GM23248 (cell line): Measurements from ENCODE around the gene TTLL13. TPM values are rescaled to one million over a fixed set of nuclear protein-coding genes. Genes with fewer than 3 reads are reported as not detected.
"Not testable (repeated sequence)": the region's sequence is repeated elsewhere in the genome, so short reads cannot be mapped to it uniquely, and the experiment has no call there.

ENCODE experiments used
- DNase-seq: peaks from one replicate; pipeline ENCODE4 v3.0.0-alpha.2; 2015
- H2AFZ ChIP-seq: fragments of 200-600 bp; sonication (generic); 2 replicates; pipeline ENCODE4 v1.6.1; 2016; ENCODE audit warnings: antibody characterized with exemption
- H3F3A ChIP-seq: fragments of 200-600 bp; sonication (generic); 2 replicates; pipeline ENCODE4 v1.6.1; 2016; ENCODE audit warnings: mild to moderate bottlenecking, antibody characterized with exemption, mixed run types; ENCODE audit not compliant: insufficient read depth
- H3K27ac ChIP-seq: fragments of 200-600 bp; sonication (generic); 2 replicates; pipeline ENCODE4 v1.5.1; 2016; ENCODE audit warnings: mild to moderate bottlenecking
- H3K27me3 ChIP-seq: fragments of 200-600 bp; sonication (generic); replicated peaks from 2 replicates; pipeline ENCODE4 v1.6.1; 2016; ENCODE audit warnings: mild to moderate bottlenecking; ENCODE audit not compliant: insufficient read depth
- H3K36me3 ChIP-seq: fragments of 200-600 bp; sonication (generic); 2 replicates; pipeline ENCODE4 v1.6.1; 2016; ENCODE audit warnings: low read depth, mild to moderate bottlenecking
- H3K4me1 ChIP-seq: fragments of 200-600 bp; sonication (generic); 2 replicates; pipeline ENCODE4 v1.6.1; 2016; ENCODE audit warnings: mild to moderate bottlenecking; ENCODE audit not compliant: insufficient read depth
- H3K4me2 ChIP-seq: fragments of 200-600 bp; sonication (generic); one replicate; pipeline ENCODE4 v1.6.1; 2016; ENCODE audit warnings: mild to moderate bottlenecking; ENCODE audit not compliant: unreplicated experiment
- H3K4me3 ChIP-seq: fragments of 200-600 bp; sonication (generic); 2 replicates; pipeline ENCODE4 v1.5.1; 2016; ENCODE audit warnings: mild to moderate bottlenecking
- H3K79me2 ChIP-seq: fragments of 200-600 bp; sonication (generic); 2 replicates; pipeline ENCODE4 v1.6.1; 2016; ENCODE audit warnings: mild to moderate bottlenecking; ENCODE audit not compliant: insufficient read depth
- H3K9ac ChIP-seq: fragments of 200-600 bp; sonication (generic); 2 replicates; pipeline ENCODE4 v1.6.1; 2016; ENCODE audit warnings: mild to moderate bottlenecking
- H3K9me2 ChIP-seq: fragments of 200-600 bp; sonication (generic); 2 replicates; pipeline ENCODE4 v1.6.1; 2016; ENCODE audit warnings: mixed run types, mild to moderate bottlenecking, moderate library complexity; ENCODE audit not compliant: insufficient read depth
- H3K9me3 ChIP-seq: fragments of 200-600 bp; sonication (generic); one replicate; pipeline ENCODE4 v1.6.1; 2017; ENCODE audit warnings: low read depth
- H4K20me1 ChIP-seq: fragments of 200-600 bp; sonication (generic); 2 replicates; pipeline ENCODE4 v1.6.0; 2016; ENCODE audit not compliant: insufficient read depth
- EZH2 ChIP-seq: fragments of 200-600 bp; sonication (generic); IDR thresholded peaks from 2 replicates; pipeline ENCODE4 v1.6.1; 2018; ENCODE audit warnings: antibody characterized with exemption, mild to moderate bottlenecking; ENCODE audit not compliant: insufficient read depth, poor library complexity, severe bottlenecking
- EZH2phosphoT487 ChIP-seq: fragments of 200-600 bp; sonication (generic); IDR thresholded peaks from 2 replicates; pipeline ENCODE4 v1.6.1; 2018; ENCODE audit warnings: antibody characterized with exemption, moderate library complexity, mild to moderate bottlenecking, low read depth; ENCODE audit not compliant: insufficient read depth
- WGBS, 2 experiments: methylation state at CpG; one replicate each; pipeline ENCODE4 v1.1.6; 2015 to 2017; ENCODE audit warnings: low lambda C conversion rate in 2 of 2, low coverage in 1 of 2; ENCODE audit errors: missing lambda C conversion rate in 2 of 2; 5-methylcytosine and 5-hydroxymethylcytosine counted together
- in situ Hi-C: fragments of 300-500 bp; cut with MboI; formaldehyde crosslinking; loops from 2 replicates; pipeline ENCODE4 v1.15.0; 2020
- polyA plus RNA-seq: library from polyadenylated mRNA; unstranded; fragments of >200 nt; fragmentation: Nextera tagmentation; extraction: Ambion mirVana; gene quantifications from 2 replicates; pipeline ENCODE4 v1.2.1, GENCODE V29; 2016
- total RNA-seq: library from RNA; depleted of rRNA; stranded (reverse); fragments of >200 nt; shearing (Covaris generic); gene quantifications from 2 replicates; pipeline ENCODE4 v1.2.3, GENCODE V29; 2014

TTLL13 gene
- total and polyA plus RNA-seq, 2 experiments from 2014 or later: not detected

- Histone ChIP-seq H4K20me1 (no peaks in the 10 kb centered on the region; the same call in 1 of the 2 replicates), H3K36me3 (peaks cover 15% of the 10 kb centered on the region; the same call in 1 of the 2 replicates), H3K9me2 (no peaks in the 10 kb centered on the region), H3K9me3 (no peaks in the 10 kb centered on the region), H3K79me2 (peaks cover 58% of the 10 kb centered on the region), H3K4me3 (peak overlapping the region; percentile 93), H3K9ac (peak overlapping the region; percentile 93), H2AFZ (peak overlapping the region; percentile 84), H3K27me3 (no peaks in the 10 kb centered on the region), H3K27ac (peak overlapping the region; percentile 90), H3K4me2 (peak overlapping the region; percentile 96), H3K4me1 (peaks cover 34% of the 10 kb centered on the region), H3F3A (peaks cover 4% of the 10 kb centered on the region; the same call in 1 of the 2 replicates)
- in situ Hi-C loops: no loop called here
- no peak for TF ChIP-seq EZH2
- no peak for TF ChIP-seq EZH2phosphoT487
- WGBS, 2 experiments: 7 to 8% methylated on average over 15 of the region's 15 CpGs
- peak; percentile 81 for DNase-seq
Measured at GRCh38 chr15:90266485-90266884, 17.1 kb downstream of the TTLL13 start.

- peaks cover 16% of the 10 kb centered on the region; the same call in 1 of the 2 replicates for H3K36me3 ChIP-seq
- peaks cover 24% of the 10 kb centered on the region for H3K4me1 ChIP-seq
- no peaks in the 10 kb centered on the region; the same call in 1 of the 2 replicates for H4K20me1 ChIP-seq
- in situ Hi-C loops: no loop called here
- H3K27ac ChIP-seq: no peak overlapping the region
- TF ChIP-seq EZH2phosphoT487: no peak
- TF ChIP-seq EZH2: no peak
- peaks cover 4% of the 10 kb centered on the region; the same call in 1 of the 2 replicates for H3F3A ChIP-seq
- H3K4me3 ChIP-seq: peak overlapping the region; percentile 93
- no peaks in the 10 kb centered on the region for H3K27me3 ChIP-seq
- no peak overlapping the region for H2AFZ ChIP-seq
- WGBS, 2 experiments: 5 to 20% methylated on average over 1 of the region's 1 CpG
- H3K9me2 ChIP-seq: no peaks in the 10 kb centered on the region
- peak; percentile 9 for DNase-seq
- peak overlapping the region; percentile 96 for H3K4me2 ChIP-seq
- H3K9me3 ChIP-seq: no peaks in the 10 kb centered on the region
- peaks cover 77% of the 10 kb centered on the region for H3K79me2 ChIP-seq
- H3K9ac ChIP-seq: no peak overlapping the region
Measured at GRCh38 chr15:90268415-90268814, 19.1 kb downstream of the TTLL13 start.

GRCh38 chr15:90270502-90271150 lies 21.3 kb downstream of the TTLL13 start:
- Histone ChIP-seq H3K9me3 (no peaks in the 10 kb centered on the region), H2AFZ (no peak overlapping the region), H3K27me3 (no peaks in the 10 kb centered on the region), H3K27ac (no peak overlapping the region), H3K4me1 (peaks cover 19% of the 10 kb centered on the region), H3K4me2 (no peak overlapping the region), H3K79me2 (peaks cover 90% of the 10 kb centered on the region), H3K36me3 (peaks cover 16% of the 10 kb centered on the region; the same call in 1 of the 2 replicates), H3K9me2 (no peaks in the 10 kb centered on the region), H3F3A (0 out of 2 replicates have a peak, but pooled peaks cover 4% of the 10 kb centered on the region), H3K9ac (no peak overlapping the region), H4K20me1 (no peaks in the 10 kb centered on the region; the same call in 1 of the 2 replicates), H3K4me3 (no peak overlapping the region)
- in situ Hi-C loops: no loop called here
- 92 to 94% methylated on average over 10 of the region's 10 CpGs for WGBS, 2 experiments
- no peak for DNase-seq
- TF ChIP-seq EZH2phosphoT487: no peak
- no peak for TF ChIP-seq EZH2

- DNase-seq: no peak
- no peak overlapping the region for H3K4me2 ChIP-seq
- H3K9ac ChIP-seq: no peak overlapping the region
- H3K36me3 ChIP-seq: peaks cover 16% of the 10 kb centered on the region; the same call in 1 of the 2 replicates
- no peaks in the 10 kb centered on the region; the same call in 1 of the 2 replicates for H4K20me1 ChIP-seq
- no peak overlapping the region for H3K27ac ChIP-seq
- H3K9me3 ChIP-seq: no peaks in the 10 kb centered on the region
- no peak overlapping the region for H2AFZ ChIP-seq
- H3K4me1 ChIP-seq: peaks cover 19% of the 10 kb centered on the region
- 84 to 89% methylated on average over 7 of the region's 7 CpGs for WGBS, 2 experiments
- H3K27me3 ChIP-seq: no peaks in the 10 kb centered on the region
- H3K4me3 ChIP-seq: no peak overlapping the region
- peaks cover 81% of the 10 kb centered on the region for H3K79me2 ChIP-seq
- TF ChIP-seq EZH2phosphoT487: no peak
- no peak for TF ChIP-seq EZH2
- in situ Hi-C loops: no loop called here
- H3F3A ChIP-seq: no peaks in the 10 kb centered on the region
- H3K9me2 ChIP-seq: no peaks in the 10 kb centered on the region
Measured at GRCh38 chr15:90271459-90272166, 22.3 kb downstream of the TTLL13 start.

- in situ Hi-C loops: not testable (repeated sequence)
- WGBS, 2 experiments: 98 to 100% methylated on average over 5 to 12 of the region's 12 CpGs
Measured at GRCh38 chr15:90278467-90278866, 29.1 kb downstream of the TTLL13 start.

GRCh38 chr15:90280743-90281142 lies 31.4 kb downstream of the TTLL13 start:
- WGBS, 2 experiments: 93 to 94% methylated on average over 5 of the region's 5 CpGs

More at GRCh38 chr15:90278467-90278866, 29.1 kb downstream of the TTLL13 start:
- not testable (repeated sequence) for H3K9me3 ChIP-seq, H3K9me2 ChIP-seq, H3K4me1 ChIP-seq, H3K27ac ChIP-seq, H3K36me3 ChIP-seq, DNase-seq, H3K9ac ChIP-seq, H3K27me3 ChIP-seq, H4K20me1 ChIP-seq, H3F3A ChIP-seq, H2AFZ ChIP-seq, H3K4me3 ChIP-seq, H3K4me2 ChIP-seq
- H3K79me2 ChIP-seq: peaks cover 12% of the 10 kb centered on the region

More at GRCh38 chr15:90280743-90281142, 31.4 kb downstream of the TTLL13 start:
- H3K4me3 ChIP-seq, in situ Hi-C loops, H3K9ac ChIP-seq, H3K79me2 ChIP-seq, H3K9me3 ChIP-seq, H4K20me1 ChIP-seq, H2AFZ ChIP-seq, H3F3A ChIP-seq, H3K27ac ChIP-seq, H3K27me3 ChIP-seq, H3K4me1 ChIP-seq, H3K4me2 ChIP-seq, DNase-seq, H3K9me2 ChIP-seq, H3K36me3 ChIP-seq: not testable (repeated sequence)
